Choroid plexus epithelial cell (primary cell): Measurements from ENCODE around the gene CSGALNACT2.

Experiments
- DNase-seq: peaks from one replicate; pipeline ENCODE4 v3.0.0-alpha.2; 2010; ENCODE audit warnings: low read depth
- H3K4me3 ChIP-seq: 2 replicates; pipeline ENCODE4 v1.5.1; 2011; ENCODE audit warnings: low read depth, mild to moderate bottlenecking, control low read depth, low read length, moderate library complexity
- CTCF ChIP-seq: conservative IDR thresholded peaks from 2 replicates; pipeline ENCODE4 v1.5.1; 2011; ENCODE audit warnings: low read depth, mild to moderate bottlenecking, control low read depth, inconsistent platforms, low read length, moderate library complexity

Gene CSGALNACT2

GRCh38 chr10:43121444-43121843, 16.8 kb upstream of the CSGALNACT2 start:
- H3K4me3 ChIP-seq: no peak overlapping the region
- DNase-seq: peak; percentile 62
- TF ChIP-seq CTCF: no peak

DNA sequence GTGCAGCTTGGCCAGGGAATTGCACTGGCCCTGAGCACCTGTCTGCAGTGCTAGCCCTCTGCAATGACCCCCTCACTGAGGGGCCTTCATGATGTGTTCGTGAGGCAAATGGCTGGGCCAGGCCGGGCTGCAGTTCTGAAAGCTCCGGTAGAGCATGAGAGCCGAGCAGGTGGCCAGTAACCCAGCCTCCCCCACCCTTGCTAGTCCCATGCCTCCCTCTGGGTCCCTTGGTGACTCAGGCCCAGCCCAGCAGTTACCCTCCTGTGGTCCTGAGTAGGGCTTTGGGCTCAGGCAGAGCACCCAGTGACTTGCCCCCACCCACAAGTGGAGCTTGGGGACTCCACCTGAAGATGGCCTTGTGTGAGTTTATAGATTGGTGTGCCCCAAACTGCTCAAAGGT, 16.1 kb upstream of the CSGALNACT2 start:
- no peak overlapping the region for H3K4me3 ChIP-seq
- DNase-seq: no peak
- TF ChIP-seq CTCF: no peak

GRCh38 chr10:43122826-43123225, 15.4 kb upstream of the CSGALNACT2 start:
- no peak overlapping the region for H3K4me3 ChIP-seq
- TF ChIP-seq CTCF: no peak
- no peak for DNase-seq

DNA sequence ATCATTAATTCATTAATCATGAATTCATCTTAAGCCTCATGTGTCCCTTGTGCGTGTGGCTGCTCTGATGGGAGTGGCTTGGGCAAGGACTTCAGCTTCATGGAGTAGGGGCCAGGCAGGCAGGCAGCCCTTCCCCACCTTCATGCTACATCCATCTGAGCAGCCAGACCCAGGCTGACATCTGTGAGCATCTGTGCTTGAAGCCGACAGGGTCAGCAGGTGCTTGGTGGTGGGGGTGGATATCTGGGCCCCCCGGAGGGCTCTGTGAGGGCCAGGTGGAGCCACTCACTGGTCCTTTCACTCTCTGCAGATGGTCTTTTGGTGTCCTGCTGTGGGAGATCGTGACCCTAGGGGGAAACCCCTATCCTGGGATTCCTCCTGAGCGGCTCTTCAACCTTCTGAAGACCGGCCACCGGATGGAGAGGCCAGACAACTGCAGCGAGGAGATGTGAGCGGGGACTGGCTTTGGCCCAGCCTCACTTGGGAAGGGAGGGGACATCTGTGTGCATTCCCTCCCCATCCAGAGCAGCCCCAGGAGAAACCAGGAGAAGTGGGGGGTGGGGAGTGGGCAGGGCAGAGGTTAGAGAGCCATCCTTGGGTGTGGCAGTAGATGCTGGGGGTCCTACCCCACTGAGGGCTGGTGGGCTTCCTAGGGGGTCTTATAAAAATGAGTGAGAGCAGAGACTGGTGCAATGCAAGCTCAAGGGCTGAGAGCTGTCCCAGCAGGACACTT, 14.7 kb upstream of the CSGALNACT2 start:
- no peak for DNase-seq
- H3K4me3 ChIP-seq: no peak overlapping the region
- no peak for TF ChIP-seq CTCF

DNA sequence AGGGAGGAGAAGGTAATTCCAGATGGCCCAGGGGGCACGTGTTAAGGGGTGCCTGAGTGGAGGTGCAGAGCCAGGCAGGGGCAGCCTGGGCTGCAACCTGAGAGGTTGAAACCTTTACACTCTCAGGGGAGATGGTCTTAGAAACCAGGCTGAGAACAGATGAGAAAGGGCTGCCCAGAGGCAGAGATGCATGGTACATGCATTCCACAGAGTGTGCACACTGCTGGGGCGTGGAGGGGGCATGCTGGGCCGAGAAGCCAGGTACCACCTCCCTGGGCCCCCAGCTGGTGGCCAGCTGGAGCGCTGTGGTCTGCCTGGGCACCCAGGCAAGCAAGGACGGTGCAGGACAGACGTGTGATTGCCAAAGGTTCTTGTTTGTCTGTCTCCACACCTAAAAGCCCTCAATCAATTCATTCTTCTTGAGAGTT, 14.1 kb upstream of the CSGALNACT2 start:
- no peak for DNase-seq
- H3K4me3 ChIP-seq: no peak overlapping the region
- TF ChIP-seq CTCF: no peak

DNA sequence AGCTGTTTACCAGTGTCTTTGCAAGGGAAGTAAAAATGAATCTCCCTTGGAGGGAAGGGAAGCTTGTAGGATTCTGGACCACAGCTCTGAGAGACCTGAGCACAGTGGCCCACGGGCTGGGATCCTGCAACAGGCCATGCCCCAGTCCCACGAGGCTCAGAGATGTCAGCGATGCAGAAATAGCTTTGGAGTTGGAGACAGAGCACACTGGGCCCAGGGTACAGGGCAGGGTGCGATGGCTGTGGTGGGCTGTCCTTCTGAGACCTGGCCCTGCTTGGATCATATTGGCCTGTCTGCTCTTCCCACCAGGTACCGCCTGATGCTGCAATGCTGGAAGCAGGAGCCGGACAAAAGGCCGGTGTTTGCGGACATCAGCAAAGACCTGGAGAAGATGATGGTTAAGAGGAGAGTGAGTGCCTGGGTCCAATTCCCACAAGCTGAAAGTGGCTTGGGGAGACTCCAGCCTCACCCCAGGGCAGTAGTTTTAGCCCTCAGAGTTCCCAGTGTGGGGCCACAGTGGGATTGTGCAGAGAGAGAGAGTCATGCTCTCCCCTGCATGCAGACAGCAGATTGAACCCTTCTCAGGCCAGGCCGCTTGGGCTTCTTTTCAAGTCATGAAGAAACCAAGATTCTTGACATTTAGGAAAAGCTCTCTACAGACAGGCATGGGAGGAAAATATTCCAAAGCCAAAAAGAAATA, 13.5 kb upstream of the CSGALNACT2 start:
- no peak for DNase-seq
- TF ChIP-seq CTCF: no peak
- no peak overlapping the region for H3K4me3 ChIP-seq
